Measurements from ENCODE around the gene SORL1. TPM values are rescaled to one million over a fixed set of nuclear protein-coding genes. Genes with fewer than 3 reads are reported as not detected.
A peak's percentile ranks its signal among the peaks of the same experiment; 100 is the strongest.

The SORL1 gene
- total and polyA plus RNA-seq, 2 of the 13 experiments (the other 11 are each of a cell fraction or from before 2014, with no cell fraction given), result 21.3 to 148 TPM

GRCh38 chr11:121453589-121454299 is 1.6 kb downstream of the SORL1 start (continued):
- peak; percentile 43; the same call in 1 of the 2 replicates for TF ChIP-seq SKIL (CRISPR knock-in tag; IDR thresholded peaks at IDR 0.05; ENCODE audit: borderline replicate concordance)
- no peak for TF ChIP-seq ZNF784 (CRISPR knock-in tag; IDR thresholded peaks at IDR 0.05; ENCODE audit: borderline replicate concordance)
- TF ChIP-seq SSRP1 (CRISPR knock-in tag; IDR thresholded peaks at IDR 0.05), result peak; percentile 82; the same call in 1 of the 2 replicates
- TF ChIP-seq NFIB (CRISPR knock-in tag; IDR thresholded peaks at IDR 0.05; ENCODE audit: borderline replicate concordance), result no peak
- TF ChIP-seq ARNT2 (CRISPR knock-in tag; IDR thresholded peaks at IDR 0.05; ENCODE audit: low read depth), result peak; percentile 59; the same call in 1 of the 2 replicates
- no peak; the same call in 1 of the 2 replicates for TF ChIP-seq CTCF (CRISPR knock-in tag; IDR thresholded peaks at IDR 0.05)
- TF ChIP-seq ZNF331 (CRISPR knock-in tag; IDR thresholded peaks at IDR 0.05), result no peak
- TF ChIP-seq RXRA (CRISPR knock-in tag; IDR thresholded peaks at IDR 0.05), result peak; percentile 59; the same call in 1 of the 2 replicates
- TF ChIP-seq ZNF652 (CRISPR knock-in tag; IDR thresholded peaks at IDR 0.05; ENCODE audit: borderline replicate concordance, low read depth), result peak; percentile 92
- no peak for TF ChIP-seq ZBTB4 (CRISPR knock-in tag; IDR thresholded peaks at IDR 0.05; ENCODE audit: borderline replicate concordance)
- TF ChIP-seq ZNF672 (CRISPR knock-in tag; IDR thresholded peaks at IDR 0.05), result no peak
- TF ChIP-seq NFKBIZ (CRISPR knock-in tag; IDR thresholded peaks at IDR 0.05), result no peak
- TF ChIP-seq ZNF574 (CRISPR knock-in tag; IDR thresholded peaks at IDR 0.05), result peak; percentile 35; the same call in 1 of the 2 replicates
- no peak for TF ChIP-seq PCBP2 (optimal IDR thresholded peaks at IDR 0.05; ENCODE audit: low read depth, low read length, poor library complexity, severe bottlenecking)
- TF ChIP-seq ZNF629 (CRISPR knock-in tag; conservative IDR thresholded peaks at IDR 0.05), result 0 out of 2 replicates have a peak, but pooled peaks have one; percentile 11

All from HepG2 (cell line).